GM10847 (cell line): ENCODE measurements around the gene PLEKHH1.

Experiments used
- POLR2A ChIP-seq: IDR thresholded peaks from 2 replicates; pipeline ENCODE4 v1.6.1; 2011; ENCODE audit not compliant: insufficient read length; ENCODE audit errors: extremely low read depth

The PLEKHH1 gene

GRCh38 chr14:67532998-67533753 is at the start of gene PLEKHH1:
Gene PLEKHH1, plus strand, starts transcription at chr14:67533290. Its CDS starts 8,578 bp downstream, at chr14:67541868.
- no peak for TF ChIP-seq POLR2A

- TF ChIP-seq POLR2A: no peak
These were observed 49.4 kb upstream of the PLEKHH1 start for GRCh38 chr14:67483579-67484285.

GRCh38 chr14:67485501-67486095 is 47.5 kb upstream of the PLEKHH1 start:
- TF ChIP-seq POLR2A: no peak

- no peak for TF ChIP-seq POLR2A
These were observed 46.2 kb upstream of the PLEKHH1 start for GRCh38 chr14:67486890-67487289.

- no peak for TF ChIP-seq POLR2A
These were observed 45.8 kb upstream of the PLEKHH1 start for GRCh38 chr14:67487332-67487731.

- TF ChIP-seq POLR2A: no peak
These were observed 44.9 kb upstream of the PLEKHH1 start, which contains the start of gene TMEM229B for GRCh38 chr14:67487937-67488893. Gene TMEM229B, minus strand, starts transcription at chr14:67488721. Its CDS starts 14,798 bp downstream, at chr14:67473923.

- TF ChIP-seq POLR2A: no peak
These were observed 42.9 kb upstream of the PLEKHH1 start for GRCh38 chr14:67490196-67490595.

- TF ChIP-seq POLR2A: no peak
These were observed 41.8 kb upstream of the PLEKHH1 start for GRCh38 chr14:67491285-67491684.

GRCh38 chr14:67491741-67492507 is 41.2 kb upstream of the PLEKHH1 start:
- TF ChIP-seq POLR2A: no peak

- TF ChIP-seq POLR2A: no peak
These were observed 40.6 kb upstream of the PLEKHH1 start for GRCh38 chr14:67492538-67492937.

GRCh38 chr14:67493092-67493717 is 39.9 kb upstream of the PLEKHH1 start:
- TF ChIP-seq POLR2A: no peak

GRCh38 chr14:67495827-67496226 is 37.3 kb upstream of the PLEKHH1 start:
- TF ChIP-seq POLR2A: no peak

GRCh38 chr14:67497216-67497615 is 35.9 kb upstream of the PLEKHH1 start:
- TF ChIP-seq POLR2A: no peak

GRCh38 chr14:67497716-67498115 is 35.4 kb upstream of the PLEKHH1 start:
- TF ChIP-seq POLR2A: no peak

GRCh38 chr14:67500981-67501380 is 32.1 kb upstream of the PLEKHH1 start:
- TF ChIP-seq POLR2A: no peak
